Thyroid gland (tissue), 4 donors: ENCODE data around the gene RRP15.

ENCODE experiments used
- POLR2A ChIP-seq, 2 donors: fragments of 450-650 bp; IDR thresholded peaks; one replicate each; pipeline ENCODE4 v1.6.1; 2017; ENCODE audit warnings: antibody characterized with exemption in 2 of 2, mild to moderate bottlenecking in 2 of 2, moderate library complexity in 1 of 2
- TF ChIP-seq, protein P1 (sequence below), 6 experiments: fragments of 200-600 bp in 3 of 6; fragments of 450-650 bp in 3 of 6; sonication (generic) in 3 of 6; IDR thresholded peaks; one replicate each; pipeline ENCODE4 v1.5.1; 2016 to 2019; ENCODE audit warnings: antibody characterized with exemption in 6 of 6, mild to moderate bottlenecking in 2 of 6, inconsistent platforms in 1 of 6, moderate library complexity in 1 of 6

DNA sequence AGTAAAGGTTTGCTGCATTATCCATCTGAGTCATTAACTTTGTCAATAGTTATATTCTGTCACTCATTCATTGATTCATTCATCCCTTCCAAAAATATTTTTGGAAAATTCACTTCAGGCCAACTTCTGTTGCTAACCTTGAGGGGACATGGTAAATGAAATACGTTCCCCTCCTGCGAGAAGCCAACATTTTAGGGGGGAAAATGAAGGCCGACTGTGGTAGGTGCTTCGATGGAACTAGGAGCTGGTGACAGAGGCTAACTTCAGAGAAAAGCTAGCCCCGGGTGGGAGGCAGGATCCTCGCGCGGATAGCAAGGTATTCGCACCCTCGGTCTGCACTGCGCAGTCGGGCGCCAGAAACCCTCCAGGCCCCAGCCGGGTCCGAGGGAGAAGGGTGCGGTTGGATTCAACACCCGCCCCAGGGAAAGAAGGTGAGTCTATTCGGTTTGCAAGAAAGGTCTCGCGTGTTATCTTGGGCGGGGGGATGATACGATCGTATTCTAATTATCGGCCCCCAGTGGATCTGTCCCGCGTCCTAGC is 646 bp upstream of the RRP15 start:
- TF ChIP-seq, protein P1, sequence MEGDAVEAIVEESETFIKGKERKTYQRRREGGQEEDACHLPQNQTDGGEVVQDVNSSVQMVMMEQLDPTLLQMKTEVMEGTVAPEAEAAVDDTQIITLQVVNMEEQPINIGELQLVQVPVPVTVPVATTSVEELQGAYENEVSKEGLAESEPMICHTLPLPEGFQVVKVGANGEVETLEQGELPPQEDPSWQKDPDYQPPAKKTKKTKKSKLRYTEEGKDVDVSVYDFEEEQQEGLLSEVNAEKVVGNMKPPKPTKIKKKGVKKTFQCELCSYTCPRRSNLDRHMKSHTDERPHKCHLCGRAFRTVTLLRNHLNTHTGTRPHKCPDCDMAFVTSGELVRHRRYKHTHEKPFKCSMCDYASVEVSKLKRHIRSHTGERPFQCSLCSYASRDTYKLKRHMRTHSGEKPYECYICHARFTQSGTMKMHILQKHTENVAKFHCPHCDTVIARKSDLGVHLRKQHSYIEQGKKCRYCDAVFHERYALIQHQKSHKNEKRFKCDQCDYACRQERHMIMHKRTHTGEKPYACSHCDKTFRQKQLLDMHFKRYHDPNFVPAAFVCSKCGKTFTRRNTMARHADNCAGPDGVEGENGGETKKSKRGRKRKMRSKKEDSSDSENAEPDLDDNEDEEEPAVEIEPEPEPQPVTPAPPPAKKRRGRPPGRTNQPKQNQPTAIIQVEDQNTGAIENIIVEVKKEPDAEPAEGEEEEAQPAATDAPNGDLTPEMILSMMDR (IDR thresholded peaks at IDR 0.05): no peak
- TF ChIP-seq POLR2A (IDR thresholded peaks at IDR 0.05): no peak
